Measurements from ENCODE around the gene ERLIN1. TPM values are rescaled to one million over a fixed set of nuclear protein-coding genes. Genes with fewer than 3 reads are reported as not detected.

Gene ERLIN1
- total RNA-seq, 2 donors from 2014 or later, result 50.0 to 58.4 TPM

DNA sequence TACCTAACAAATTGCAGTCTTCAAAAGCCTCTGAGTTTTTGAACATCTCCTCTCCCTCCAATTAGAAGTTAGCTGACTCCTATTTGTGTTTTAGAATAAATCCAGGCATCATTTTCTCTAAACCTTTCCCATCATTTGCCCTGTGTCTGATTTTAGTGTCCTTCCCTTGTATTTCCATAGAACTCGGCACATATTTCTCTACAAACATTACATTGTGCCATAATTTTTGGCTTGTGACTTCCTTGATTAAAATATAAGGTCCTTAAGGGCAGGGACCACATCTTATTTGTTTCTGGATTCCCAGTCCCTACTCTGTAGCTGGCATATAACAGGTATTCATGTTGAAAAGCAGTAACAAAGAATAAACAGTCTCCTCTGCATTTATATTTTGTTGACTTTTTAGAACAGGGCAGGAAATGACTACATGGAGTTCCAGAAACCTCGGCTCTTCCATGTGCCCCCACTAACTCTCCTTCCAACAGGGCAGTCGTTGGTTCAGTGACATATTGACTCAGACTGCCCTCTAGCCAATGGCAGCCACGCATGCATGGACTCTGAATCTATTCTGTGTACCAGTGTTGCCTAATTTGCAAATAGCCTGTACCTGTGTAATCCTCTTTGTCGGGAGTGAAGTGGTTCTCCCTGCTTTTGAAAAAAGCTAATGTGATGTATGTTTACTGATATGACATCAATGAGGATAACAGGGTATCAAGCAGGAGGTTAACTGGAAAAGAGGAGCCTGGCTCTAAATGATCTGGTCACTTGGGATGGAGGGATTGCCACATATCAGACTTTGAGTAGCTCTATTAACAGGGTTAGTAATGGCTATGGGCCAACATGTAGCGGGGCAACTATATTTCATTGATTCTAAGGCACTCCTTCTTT lies 84.4 kb downstream of the ERLIN1 start:
- intact Hi-C loops (cut with DNase I), result no loop called here
- no peak overlapping the region for H3K27ac ChIP-seq
- no peak overlapping the region for H3K4me3 ChIP-seq
- no peaks in the 10 kb centered on the region for H3K4me1 ChIP-seq
- TF ChIP-seq CTCF (IDR thresholded peaks at IDR 0.05), result no peak
- H3K9ac ChIP-seq (ENCODE audit: low read depth in 2 of 2, low read length in 2 of 2), result no peak overlapping the region
- H3K36me3 ChIP-seq, result no peaks in the 10 kb centered on the region
- H3K27me3 ChIP-seq, result no peaks in the 10 kb centered on the region
- no peaks in the 10 kb centered on the region for H3K9me3 ChIP-seq
- DNase-seq, result peak; percentile 47

GRCh38 chr10:100100651-100101184 lies 85.1 kb downstream of the ERLIN1 start:
- H3K4me1 ChIP-seq, result no peaks in the 10 kb centered on the region
- no peak overlapping the region for H3K9ac ChIP-seq (ENCODE audit: low read depth in 2 of 2, low read length in 2 of 2)
- intact Hi-C loops (cut with DNase I), result no loop called here
- H3K4me3 ChIP-seq, result no peak overlapping the region
- no peaks in the 10 kb centered on the region for H3K9me3 ChIP-seq
- TF ChIP-seq CTCF (IDR thresholded peaks at IDR 0.05), result no peak
- no peaks in the 10 kb centered on the region for H3K36me3 ChIP-seq
- DNase-seq, result no peak
- H3K27me3 ChIP-seq, result no peaks in the 10 kb centered on the region
- no peak overlapping the region for H3K27ac ChIP-seq

Other genes with a start within 250 kb of the ERLIN1 start
- 10 to 100 TPM; 38.4 to 53.5 TPM for gene DNMBP, start 176.1 kb downstream of the ERLIN1 start, total RNA-seq
- not detected for gene CPN1, start 104.2 kb downstream of the ERLIN1 start, total RNA-seq
- gene CHUK, start 43.6 kb upstream of the ERLIN1 start, total RNA-seq, result 10 to 100 TPM; 21.1 to 23.0 TPM
- gene CWF19L1, start 81.6 kb upstream of the ERLIN1 start, total RNA-seq, result 10 to 100 TPM; 15.3 to 21.4 TPM
- gene BLOC1S2, start 100.7 kb upstream of the ERLIN1 start, total RNA-seq, result 10 to 100 TPM; 20.6 to 21.5 TPM
- gene PKD2L1, start 144.2 kb upstream of the ERLIN1 start, total RNA-seq, result under 1 TPM; 0.50 to 0.52 TPM
- gene SCD, start 161.2 kb upstream of the ERLIN1 start, total RNA-seq, result 100 to 1,000 TPM; 159 to 513 TPM